HEK293T (cell line): ENCODE measurements around the gene RHEB.

Experiments used
- FOXM1 ChIP-seq: fragments of 450-650 bp; IDR thresholded peaks from 2 replicates; pipeline ENCODE4 v1.6.1; 2017; ENCODE audit warnings: mild to moderate bottlenecking, borderline replicate concordance
- HDGF ChIP-seq: fragments of 450-650 bp; IDR thresholded peaks from 2 replicates; pipeline ENCODE4 v1.6.1; 2017; ENCODE audit warnings: antibody characterized with exemption, borderline replicate concordance
- LEF1 ChIP-seq: fragments of 450-650 bp; IDR thresholded peaks from 2 replicates; pipeline ENCODE4 v1.6.1; 2017; ENCODE audit warnings: mild to moderate bottlenecking, borderline replicate concordance

DNA sequence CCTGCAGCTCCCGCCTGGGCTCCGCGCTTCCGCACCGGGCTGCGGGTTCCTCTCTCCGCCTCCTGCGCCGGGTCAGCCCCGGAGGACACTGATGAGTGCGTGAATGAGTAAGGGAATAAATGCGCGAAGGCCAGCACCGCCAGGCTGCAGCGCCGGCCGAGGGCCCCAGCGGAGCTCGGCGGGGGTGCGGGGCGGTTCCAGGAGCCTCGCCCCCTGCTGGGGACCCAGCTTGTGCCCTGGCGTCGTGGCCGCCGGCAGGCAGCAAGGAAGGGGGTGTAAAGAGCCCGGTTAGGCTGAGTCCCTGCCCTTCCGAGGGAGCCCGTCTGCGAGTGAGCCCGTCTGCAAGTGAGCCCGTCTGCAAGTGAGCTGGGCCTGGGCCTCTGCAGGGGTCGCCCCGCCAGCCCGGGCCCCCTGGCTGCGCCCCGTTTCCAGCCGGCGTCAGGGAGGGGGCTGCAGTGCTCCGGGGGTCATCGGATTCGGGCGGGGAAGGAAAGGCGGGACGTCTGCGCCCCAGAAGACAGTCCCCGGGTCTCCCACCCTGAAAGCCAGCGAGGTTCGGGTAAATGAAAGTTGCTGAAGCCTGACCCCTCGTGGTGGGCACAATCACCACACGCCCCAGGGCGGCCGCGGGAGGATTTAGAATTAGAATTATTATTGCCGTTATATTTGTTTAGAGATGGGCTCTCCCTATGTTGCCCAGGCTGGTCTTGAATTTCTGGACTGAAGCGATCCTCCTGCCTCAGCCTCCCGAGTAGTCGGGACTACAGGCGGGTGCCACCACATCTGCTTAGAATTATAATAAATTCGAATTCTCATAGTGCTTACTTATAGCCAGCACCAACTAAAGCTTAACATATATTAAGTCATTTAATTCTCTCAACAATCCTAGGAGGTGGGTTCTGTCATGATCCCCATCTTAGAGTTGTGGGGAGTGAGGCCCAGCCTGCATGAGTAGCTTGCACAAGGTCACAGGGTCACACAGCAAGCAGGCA lies 71.1 kb downstream of the RHEB start:
- TF ChIP-seq FOXM1, result no peak
- TF ChIP-seq HDGF, result no peak
- TF ChIP-seq LEF1, result no peak
